ENCODE data around the gene SPSB1.

SPSB1 gene

DNA sequence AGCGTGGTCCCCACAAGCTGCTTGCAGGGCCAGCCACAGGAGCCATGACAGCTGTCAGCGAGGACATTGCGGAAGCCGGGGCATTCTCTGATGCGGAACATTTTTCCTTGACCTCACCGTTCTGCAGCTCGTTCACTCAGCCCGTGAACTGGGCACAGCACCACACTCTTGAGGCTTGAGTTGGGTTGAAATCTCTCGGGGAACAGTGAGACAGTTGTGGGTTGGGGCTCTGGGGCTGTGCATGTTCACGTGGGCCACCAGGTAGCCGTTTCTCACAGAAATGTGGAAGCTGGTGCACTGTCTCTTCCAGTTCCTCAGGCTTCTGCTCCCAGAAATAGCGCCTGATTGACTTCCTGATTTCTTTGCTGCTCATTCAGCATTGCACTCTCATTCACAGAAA is 69.8 kb downstream of the SPSB1 start:
- H3K27ac Mint-ChIP-seq: peak overlapping the region; percentile 60 to 69 (median 66)
- no peaks in the 10 kb centered on the region for H3K27me3 Mint-ChIP-seq (ENCODE audit: low read depth)
- peaks cover 18% of the 10 kb centered on the region for H3K4me1 Mint-ChIP-seq
- H3K36me3 Mint-ChIP-seq (ENCODE audit: low read depth): peaks cover 8% of the 10 kb centered on the region
- H3K9me3 Mint-ChIP-seq: no peaks in the 10 kb centered on the region
- TF ChIP-seq, protein P1, sequence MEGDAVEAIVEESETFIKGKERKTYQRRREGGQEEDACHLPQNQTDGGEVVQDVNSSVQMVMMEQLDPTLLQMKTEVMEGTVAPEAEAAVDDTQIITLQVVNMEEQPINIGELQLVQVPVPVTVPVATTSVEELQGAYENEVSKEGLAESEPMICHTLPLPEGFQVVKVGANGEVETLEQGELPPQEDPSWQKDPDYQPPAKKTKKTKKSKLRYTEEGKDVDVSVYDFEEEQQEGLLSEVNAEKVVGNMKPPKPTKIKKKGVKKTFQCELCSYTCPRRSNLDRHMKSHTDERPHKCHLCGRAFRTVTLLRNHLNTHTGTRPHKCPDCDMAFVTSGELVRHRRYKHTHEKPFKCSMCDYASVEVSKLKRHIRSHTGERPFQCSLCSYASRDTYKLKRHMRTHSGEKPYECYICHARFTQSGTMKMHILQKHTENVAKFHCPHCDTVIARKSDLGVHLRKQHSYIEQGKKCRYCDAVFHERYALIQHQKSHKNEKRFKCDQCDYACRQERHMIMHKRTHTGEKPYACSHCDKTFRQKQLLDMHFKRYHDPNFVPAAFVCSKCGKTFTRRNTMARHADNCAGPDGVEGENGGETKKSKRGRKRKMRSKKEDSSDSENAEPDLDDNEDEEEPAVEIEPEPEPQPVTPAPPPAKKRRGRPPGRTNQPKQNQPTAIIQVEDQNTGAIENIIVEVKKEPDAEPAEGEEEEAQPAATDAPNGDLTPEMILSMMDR (IDR thresholded peaks at IDR 0.05; ENCODE audit: unreplicated experiment in 3 of 3): no peak
- no peak overlapping the region for H3K4me3 Mint-ChIP-seq

DNA sequence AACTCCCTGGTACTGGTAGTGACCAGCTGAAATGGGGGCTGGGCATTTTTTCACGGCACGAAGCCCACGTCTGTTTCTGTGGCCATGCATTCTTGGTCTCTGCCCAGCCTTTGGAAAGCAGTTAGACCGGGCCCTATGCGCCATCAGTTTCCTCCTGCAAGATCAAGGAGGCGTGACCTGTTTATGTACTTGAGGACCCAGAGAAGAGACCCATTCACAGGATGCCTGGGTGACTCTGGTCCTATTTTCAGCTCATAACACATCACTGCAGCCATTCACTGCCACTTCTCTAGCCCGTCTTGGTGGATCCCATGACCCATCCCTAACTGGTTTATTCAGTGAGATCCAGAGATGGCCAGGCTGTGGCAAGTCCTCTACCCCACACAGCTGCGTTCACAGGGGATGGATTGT is 70.4 kb downstream of the SPSB1 start:
- Mint-ChIP-seq H3K4me3 (no peak overlapping the region), H3K27ac (no peak overlapping the region), H3K36me3 (ENCODE audit: low read depth) (peaks cover 9% of the 10 kb centered on the region), H3K4me1 (peaks cover 18% of the 10 kb centered on the region), H3K9me3 (no peaks in the 10 kb centered on the region), H3K27me3 (ENCODE audit: low read depth) (no peaks in the 10 kb centered on the region)
- TF ChIP-seq, protein P1 (IDR thresholded peaks at IDR 0.05; ENCODE audit: unreplicated experiment in 3 of 3): no peak

DNA sequence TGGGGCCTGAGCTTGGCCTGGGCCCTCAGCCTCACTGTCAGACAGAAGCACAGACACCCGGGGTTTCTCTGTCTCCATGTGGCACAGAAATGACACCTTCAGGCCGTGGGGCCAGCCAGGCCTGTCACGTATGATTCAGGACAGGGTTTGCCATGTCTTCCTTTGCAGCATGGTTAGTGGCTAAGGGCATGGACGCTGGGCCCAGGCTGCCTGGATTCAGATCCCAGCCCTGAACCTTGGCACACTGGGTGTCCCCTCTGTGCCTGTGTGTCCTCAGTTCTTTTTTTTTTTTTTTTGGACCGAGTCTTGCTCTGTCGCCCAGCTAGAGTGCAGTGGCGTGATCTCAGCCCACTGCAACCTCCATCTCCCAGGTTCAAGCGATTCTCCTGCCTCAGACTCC is 73.6 kb downstream of the SPSB1 start:
- TF ChIP-seq, protein P1 (IDR thresholded peaks at IDR 0.05; ENCODE audit: unreplicated experiment in 3 of 3): no peak
- Mint-ChIP-seq H3K4me3 (no peak overlapping the region), H3K9me3 (no peaks in the 10 kb centered on the region), H3K4me1 (peaks cover 32% of the 10 kb centered on the region), H3K27ac (no peak overlapping the region), H3K36me3 (ENCODE audit: low read depth) (peaks cover 7% of the 10 kb centered on the region), H3K27me3 (ENCODE audit: low read depth) (no peaks in the 10 kb centered on the region)

DNA sequence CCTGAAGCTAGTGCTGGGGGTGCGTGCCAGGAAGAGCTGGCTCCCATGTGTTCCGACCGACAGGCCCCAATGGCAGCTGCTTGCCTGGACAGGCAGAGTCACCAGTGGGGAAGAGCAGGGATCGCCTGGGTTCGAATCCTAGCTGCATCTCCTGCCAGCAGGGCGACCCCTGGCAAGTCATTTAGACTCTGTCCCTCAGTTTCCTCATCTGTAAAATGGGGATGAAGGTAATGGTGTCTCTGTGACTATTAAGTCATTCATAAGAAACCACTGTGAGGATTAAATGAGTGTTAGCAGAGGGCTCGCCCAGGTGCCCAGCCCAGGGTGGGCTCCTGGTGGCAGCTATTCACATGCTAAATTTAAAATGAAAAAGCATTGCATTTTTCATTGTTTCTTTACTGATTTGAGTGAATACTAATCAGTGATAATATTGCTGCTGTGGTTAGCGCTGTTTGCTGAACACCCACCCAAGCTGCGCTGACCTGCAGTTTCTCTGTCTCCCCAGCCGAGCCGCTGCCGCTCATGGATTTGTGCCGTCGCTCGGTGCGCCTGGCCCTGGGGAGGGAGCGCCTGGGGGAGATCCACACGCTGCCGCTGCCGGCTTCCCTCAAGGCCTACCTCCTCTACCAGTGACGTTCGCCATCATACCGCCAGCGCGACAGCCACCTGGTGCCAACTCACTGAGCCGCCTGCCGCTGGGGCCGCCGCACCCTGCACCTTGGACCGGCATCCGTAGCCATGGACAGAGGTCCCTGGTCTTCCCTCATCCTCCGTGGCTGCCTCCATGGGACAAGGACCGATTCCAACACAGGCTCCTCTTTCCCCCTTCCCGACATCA is 74.5 kb downstream of the SPSB1 start:
- peaks cover 40% of the 10 kb centered on the region for H3K4me1 Mint-ChIP-seq
- no peak overlapping the region for H3K4me3 Mint-ChIP-seq
- no peak overlapping the region for H3K27ac Mint-ChIP-seq
- H3K36me3 Mint-ChIP-seq (ENCODE audit: low read depth): peaks cover 7% of the 10 kb centered on the region
- H3K27me3 Mint-ChIP-seq (ENCODE audit: low read depth): no peaks in the 10 kb centered on the region
- no peaks in the 10 kb centered on the region for H3K9me3 Mint-ChIP-seq
- TF ChIP-seq, protein P1 (IDR thresholded peaks at IDR 0.05; ENCODE audit: unreplicated experiment in 3 of 3): no peak

DNA sequence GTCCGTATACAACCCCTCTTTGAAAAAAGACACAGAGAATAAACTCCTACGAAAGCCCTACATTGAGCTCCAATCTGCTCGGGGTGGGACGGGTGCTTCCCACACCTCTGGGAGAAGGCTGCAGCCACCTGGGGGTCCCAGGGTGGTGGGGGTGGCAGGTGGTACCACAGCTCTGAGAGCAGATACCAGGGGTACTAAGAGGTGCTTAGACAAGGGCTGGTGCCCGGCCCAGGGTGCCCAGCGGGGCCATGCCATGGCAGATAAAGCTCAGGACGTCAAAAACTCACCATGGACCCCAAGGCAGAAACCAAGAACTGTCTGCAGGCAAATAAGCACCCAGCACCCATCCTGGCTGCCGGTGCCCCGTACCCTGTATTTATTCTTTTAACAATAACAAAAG is 75.1 kb downstream of the SPSB1 start:
- no peaks in the 10 kb centered on the region for H3K27me3 Mint-ChIP-seq (ENCODE audit: low read depth)
- H3K27ac Mint-ChIP-seq: no peak overlapping the region
- peaks cover 38% of the 10 kb centered on the region for H3K4me1 Mint-ChIP-seq
- H3K4me3 Mint-ChIP-seq: no peak overlapping the region
- TF ChIP-seq, protein P1 (IDR thresholded peaks at IDR 0.05; ENCODE audit: unreplicated experiment in 3 of 3): no peak
- H3K9me3 Mint-ChIP-seq: no peaks in the 10 kb centered on the region
- H3K36me3 Mint-ChIP-seq (ENCODE audit: low read depth): peaks cover 7% of the 10 kb centered on the region

DNA sequence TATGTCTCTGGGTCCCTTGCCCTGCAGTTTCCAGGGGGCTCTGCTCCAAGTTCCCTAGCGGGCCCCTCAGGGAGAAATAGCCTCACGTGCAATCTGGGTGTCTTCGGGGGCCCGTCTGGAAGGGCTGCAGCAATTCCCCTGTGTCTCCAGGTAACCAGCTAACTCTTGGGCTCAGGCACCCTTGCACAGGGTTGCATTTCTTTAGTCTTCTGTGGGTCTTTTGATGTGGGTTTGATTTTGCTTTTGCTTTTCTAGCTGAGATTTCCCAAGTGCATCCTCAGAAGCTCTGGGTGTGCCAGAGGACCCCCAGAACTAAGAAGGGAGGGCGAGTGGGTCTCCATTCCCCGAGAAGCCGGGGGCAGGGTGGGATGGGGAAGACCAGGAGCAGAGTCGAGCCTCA is 75.7 kb downstream of the SPSB1 start:
- H3K9me3 Mint-ChIP-seq: no peaks in the 10 kb centered on the region
- H3K27ac Mint-ChIP-seq: no peak overlapping the region
- TF ChIP-seq, protein P1 (IDR thresholded peaks at IDR 0.05; ENCODE audit: unreplicated experiment in 3 of 3): no peak
- H3K4me3 Mint-ChIP-seq: no peak overlapping the region
- peaks cover 36% of the 10 kb centered on the region for H3K4me1 Mint-ChIP-seq
- no peaks in the 10 kb centered on the region for H3K27me3 Mint-ChIP-seq (ENCODE audit: low read depth)
- peaks cover 7% of the 10 kb centered on the region for H3K36me3 Mint-ChIP-seq (ENCODE audit: low read depth)

Data from nephron (organoid).